ENCODE data around the gene GTF2H1.

- TF ChIP-seq CTCF (conservative IDR thresholded peaks at IDR 0.05; ENCODE audit: low read length) (no peak), EZH2phosphoT487 (IDR thresholded peaks at IDR 0.05; ENCODE audit: borderline replicate concordance) (no peak)
Measured at GRCh38 chr11:18372201-18372600, 49.8 kb downstream of the GTF2H1 start.
